Ascending aorta (tissue), 2 donors: ENCODE results near the gene SRPK2. TPM values are rescaled to one million over a fixed set of nuclear protein-coding genes. Genes with fewer than 3 reads are reported as not detected.
A peak's percentile ranks its signal among the peaks of the same experiment; 100 is the strongest.
"Not testable (repeated sequence)": the region's sequence is repeated elsewhere in the genome, so short reads cannot be mapped to it uniquely, and the experiment has no call there.

Source experiments
- DNase-seq, 2 donors: peaks; one replicate each; pipeline ENCODE4 v3.0.0-alpha.2; 2019; ENCODE audit warnings: low spot score in 2 of 2
- H3K27ac ChIP-seq, 2 donors: fragments of 200-600 bp; sonication (generic); one replicate each; pipeline ENCODE4 v1.5.1; 2016 to 2017; ENCODE audit warnings: mild to moderate bottlenecking in 1 of 2
- H3K27me3 ChIP-seq: fragments of 200-600 bp; sonication (generic); one replicate; pipeline ENCODE4 v1.5.1; 2017
- H3K36me3 ChIP-seq, 2 donors: fragments of 200-600 bp; sonication (generic); one replicate each; pipeline ENCODE4 v1.5.1; 2016
- H3K4me1 ChIP-seq, 2 donors: fragments of 200-600 bp; sonication (generic); one replicate each; pipeline ENCODE4 v1.5.1; 2016 to 2017; ENCODE audit warnings: mild to moderate bottlenecking in 1 of 2
- H3K4me3 ChIP-seq, 2 donors: fragments of 200-600 bp; sonication (generic); one replicate each; pipeline ENCODE4 v1.5.1; 2016 to 2017; ENCODE audit warnings: mild to moderate bottlenecking in 1 of 2
- H3K9me3 ChIP-seq, 2 donors: fragments of 200-600 bp; sonication (generic); one replicate each; pipeline ENCODE4 v1.5.1; 2016
- CTCF ChIP-seq, 3 experiments: fragments of 200-600 bp in 2 of 3; fragments of 450-650 bp in 1 of 3; sonication (generic) in 2 of 3; IDR thresholded peaks; one replicate each; pipeline ENCODE4 v1.5.1; 2016 to 2019; ENCODE audit warnings: antibody characterized with exemption in 3 of 3, mild to moderate bottlenecking in 1 of 3, moderate library complexity in 1 of 3
- intact Hi-C: fragments of 100-400 bp; cut with DNase I; formaldehyde crosslinking; loops from one replicate; pipeline ENCODE4 v1.15.1; 2023
- total RNA-seq: library from RNA; depleted of rRNA; stranded (reverse); fragments of >200 nt; gene quantifications from one replicate; pipeline ENCODE4 v1.1.0, GENCODE V29; 2016

The SRPK2 gene
- total RNA-seq, 1 donor from 2014 or later: 26.2 TPM

GRCh38 chr7:105339404-105340323 is 49.1 kb downstream of the SRPK2 start:
- H3K27ac ChIP-seq: no peak overlapping the region

GRCh38 chr7:105337529-105337928 is 51.2 kb downstream of the SRPK2 start:
- Histone ChIP-seq H3K27ac (no peak overlapping the region), H3K36me3 (no peaks in the 10 kb centered on the region), H3K4me1 (no peaks in the 10 kb centered on the region), H3K4me3 (no peak overlapping the region), H3K9me3 (no peaks in the 10 kb centered on the region), H3K27me3 (no peaks in the 10 kb centered on the region)
- intact Hi-C loops: loop anchor here (10.0 kb wide), 1 partner anchor 353 kb away; no protein-coding TSS in a partner anchor
- no peak for TF ChIP-seq CTCF (IDR thresholded peaks at IDR 0.05)
- DNase-seq: no peak

More at GRCh38 chr7:105339404-105340323, 49.1 kb downstream of the SRPK2 start:
- no peak for TF ChIP-seq CTCF (IDR thresholded peaks at IDR 0.05)
- no peak overlapping the region for H3K4me3 ChIP-seq
- no peak for DNase-seq
- H3K27me3 ChIP-seq: no peaks in the 10 kb centered on the region
- no peaks in the 10 kb centered on the region for H3K9me3 ChIP-seq
- intact Hi-C loops: loop anchor here (10.0 kb wide), 1 partner anchor 355 kb away; no protein-coding TSS in a partner anchor
- H3K36me3 ChIP-seq: no peaks in the 10 kb centered on the region
- H3K4me1 ChIP-seq: no peaks in the 10 kb centered on the region

- Histone ChIP-seq H3K27me3 (no peaks in the 10 kb centered on the region), H3K36me3 (no peaks in the 10 kb centered on the region), H3K4me1 (no peaks in the 10 kb centered on the region), H3K9me3 (no peaks in the 10 kb centered on the region), H3K4me3 (no peak overlapping the region), H3K27ac (no peak overlapping the region)
- intact Hi-C loops: loop anchor here (10.0 kb wide), 1 partner anchor 351 kb away; no protein-coding TSS in a partner anchor
- TF ChIP-seq CTCF (IDR thresholded peaks at IDR 0.05): peak; percentile 11 to 41 (median 12)
- no peak for DNase-seq
Measured at GRCh38 chr7:105336009-105336408, 52.7 kb downstream of the SRPK2 start.

- not testable (repeated sequence) for DNase-seq, H3K27me3 ChIP-seq, H3K9me3 ChIP-seq, H3K36me3 ChIP-seq, H3K27ac ChIP-seq, H3K4me1 ChIP-seq, H3K4me3 ChIP-seq
- intact Hi-C loops: loop anchor here (10.0 kb wide), 1 partner anchor 348 kb away; no protein-coding TSS in a partner anchor
Measured at GRCh38 chr7:105332661-105333060, 56.1 kb downstream of the SRPK2 start.

GRCh38 chr7:105330526-105330925 is 58.2 kb downstream of the SRPK2 start:
- no peak for TF ChIP-seq CTCF (IDR thresholded peaks at IDR 0.05)
- no peak for DNase-seq
- Histone ChIP-seq H3K4me3 (no peak overlapping the region), H3K9me3 (no peaks in the 10 kb centered on the region), H3K27ac (no peak overlapping the region), H3K36me3 (no peaks in the 10 kb centered on the region), H3K27me3 (no peaks in the 10 kb centered on the region), H3K4me1 (no peaks in the 10 kb centered on the region)
- intact Hi-C loops: loop anchor here (10.0 kb wide), 1 partner anchor 346 kb away; no protein-coding TSS in a partner anchor

GRCh38 chr7:105327201-105327600 is 61.5 kb downstream of the SRPK2 start:
- no peak for DNase-seq
- intact Hi-C loops: no loop called here
- no peaks in the 10 kb centered on the region for H3K27me3 ChIP-seq
- H3K4me1 ChIP-seq: no peaks in the 10 kb centered on the region
- H3K4me3 ChIP-seq: no peak overlapping the region
- no peak overlapping the region for H3K27ac ChIP-seq
- H3K36me3 ChIP-seq: no peaks in the 10 kb centered on the region
- no peak for TF ChIP-seq CTCF (IDR thresholded peaks at IDR 0.05)
- H3K9me3 ChIP-seq: no peaks in the 10 kb centered on the region
